GM12878 (cell line): ENCODE data around the gene CBX8. TPM values are rescaled to one million over a fixed set of nuclear protein-coding genes. Genes with fewer than 3 reads are reported as not detected.

Experiments
- ATAC-seq: fragments of 200-7000 bp; cut with Tn5 transposase; 3 replicates; pipeline ENCODE4 v1.9.1; 2020; ENCODE audit warnings: mild to moderate bottlenecking, moderate library complexity
- BruUV-seq: library from RNA; stranded (reverse); fragments of 400-500 nt; replicated peaks from 2 replicates; lab custom pipeline; 2021; lab: Mats Ljungman, UMichigan
- CTCF ChIA-PET: fragments of 300-600 bp; sonication (Branson Sonifier 250); formaldehyde crosslinking; extraction: SDS; loops from one replicate; lab custom pipeline; 2021; ENCODE audit warnings: inconsistent platforms; lab: Yijun Ruan, JAX
- POLR2A ChIA-PET: fragments of 350-600 bp; formaldehyde crosslinking; extraction: SDS; loops from one replicate; lab custom pipeline; 2021; ENCODE audit warnings: inconsistent platforms; lab: Charles Lee
- RAD21 ChIA-PET: fragments of 300-600 bp; sonication (Branson Sonifier 250); formaldehyde crosslinking; loops from one replicate; lab custom pipeline; 2023; ENCODE audit warnings: antibody characterized with exemption; ENCODE audit not compliant: unreplicated experiment; lab: Charles Lee
- SMC1A ChIA-PET: fragments of 300-600 bp; sonication (Branson Sonifier 250); formaldehyde crosslinking; loops from one replicate; lab custom pipeline; 2023; ENCODE audit not compliant: unreplicated experiment, uncharacterized antibody; lab: Charles Lee
- DNase-seq: peaks from one replicate; pipeline ENCODE4 v3.0.0-alpha.2; 2011; ENCODE audit warnings: low read depth, low spot score
- FAIRE-seq: peaks from 3 replicates; lab custom pipeline; 2011; peaks lifted over from hg19 to GRCh38; lab: Jason Lieb, UNC
- H2AFZ ChIP-seq: 2 replicates; pipeline ENCODE4 v1.6.0; 2011; ENCODE audit warnings: low read depth, low read length, control low read depth; ENCODE audit not compliant: control insufficient read depth
- H3K27ac ChIP-seq: 2 replicates; pipeline ENCODE4 v1.5.1; 2011; ENCODE audit warnings: control low read depth; ENCODE audit not compliant: control insufficient read depth, insufficient read depth
- H3K27me3 ChIP-seq, 2 experiments: replicated peaks in 1 of 2; 2 replicates each; pipeline versions ENCODE4 v1.6.0 to v1.6.1; 2011; ENCODE audit warnings: low read length in 1 of 2; ENCODE audit not compliant: control insufficient read depth in 2 of 2, insufficient read depth in 2 of 2
- H3K36me3 ChIP-seq, 2 experiments: 2 replicates each; pipeline ENCODE4 v1.5.1; 2011; ENCODE audit warnings: low read length in 1 of 2; ENCODE audit not compliant: control insufficient read depth in 2 of 2, insufficient read depth in 2 of 2
- H3K4me1 ChIP-seq: 2 replicates; pipeline ENCODE4 v1.6.1; 2011; ENCODE audit warnings: mild to moderate bottlenecking, low read length, moderate library complexity, mixed read lengths; ENCODE audit not compliant: control insufficient read depth, insufficient read depth
- H3K4me2 ChIP-seq: 2 replicates; pipeline ENCODE4 v1.6.0; 2011; ENCODE audit warnings: control low read depth; ENCODE audit not compliant: control insufficient read depth, insufficient read depth
- H3K4me3 ChIP-seq: fragments of 200-600 bp; sonication (generic); 2 replicates; pipeline ENCODE4 v1.5.1; 2016
- H3K79me2 ChIP-seq: 2 replicates; pipeline ENCODE4 v1.6.0; 2011; ENCODE audit warnings: low read length; ENCODE audit not compliant: control insufficient read depth, insufficient read depth
- H3K9ac ChIP-seq: 2 replicates; pipeline ENCODE4 v1.8.0; 2011; ENCODE audit warnings: low read length, control low read depth, mixed read lengths; ENCODE audit not compliant: control insufficient read depth, insufficient read depth
- H3K9me3 ChIP-seq: replicated peaks from 3 replicates; pipeline ENCODE4 v1.5.1; 2011; ENCODE audit warnings: mild to moderate bottlenecking, low read length; ENCODE audit not compliant: control insufficient read depth, insufficient read depth
- H4K20me1 ChIP-seq: 2 replicates; pipeline ENCODE4 v1.6.0; 2011; ENCODE audit not compliant: control insufficient read depth, insufficient read depth
- BACH1 ChIP-seq: fragments of 450-650 bp; IDR thresholded peaks from 2 replicates; pipeline ENCODE4 v1.6.1; 2017; ENCODE audit warnings: mild to moderate bottlenecking, borderline replicate concordance
- BCLAF1 ChIP-seq: fragments of 450-650 bp; IDR thresholded peaks from 2 replicates; pipeline ENCODE4 v1.6.1; 2017; ENCODE audit warnings: antibody characterized with exemption, mild to moderate bottlenecking, moderate library complexity
- BMI1 ChIP-seq: fragments of 450-650 bp; IDR thresholded peaks from 2 replicates; pipeline ENCODE4 v1.6.1; 2016; ENCODE audit warnings: mild to moderate bottlenecking, moderate library complexity, borderline replicate concordance
- DPF2 ChIP-seq: fragments of 450-650 bp; IDR thresholded peaks from 2 replicates; pipeline ENCODE4 v1.6.1; 2017; ENCODE audit warnings: mild to moderate bottlenecking
- FOXM1 ChIP-seq: IDR thresholded peaks from 2 replicates; pipeline ENCODE4 v1.6.1; 2012; ENCODE audit warnings: low read depth, mild to moderate bottlenecking, inconsistent platforms, low read length, moderate library complexity
- IRF5 ChIP-seq: fragments of 450-650 bp; IDR thresholded peaks from 2 replicates; pipeline ENCODE4 v1.6.1; 2017; ENCODE audit warnings: borderline replicate concordance
- NFYB ChIP-seq: IDR thresholded peaks from 2 replicates; pipeline ENCODE4 v1.6.1; 2011; ENCODE audit warnings: low read depth, mild to moderate bottlenecking, low read length, improper control_type of control experiment, moderate library complexity; ENCODE audit not compliant: insufficient read depth
- PKNOX1 ChIP-seq: fragments of 450-650 bp; IDR thresholded peaks from 2 replicates; pipeline ENCODE4 v1.6.1; 2016; ENCODE audit warnings: mild to moderate bottlenecking
- SRF ChIP-seq, 2 experiments: IDR thresholded peaks; 2 replicates each; pipeline ENCODE4 v1.6.1; 2011; ENCODE audit warnings: low read depth in 2 of 2, low read length in 2 of 2, mild to moderate bottlenecking in 1 of 2, moderate library complexity in 1 of 2
- ZBTB33 ChIP-seq: fragments of 450-650 bp; IDR thresholded peaks from 2 replicates; pipeline ENCODE4 v1.6.1; 2017; ENCODE audit warnings: mild to moderate bottlenecking
- WGBS: methylation state at CpG from one replicate; pipeline ENCODE4 v1.1.6; 2016; ENCODE audit warnings: low lambda C conversion rate; ENCODE audit not compliant: insufficient replicate concordance, insufficient coverage; ENCODE audit errors: missing lambda C conversion rate; 5-methylcytosine and 5-hydroxymethylcytosine counted together
- in situ Hi-C: fragments of 300-500 bp; cut with MboI; formaldehyde crosslinking; loops from 9 replicates; pipeline ENCODE4 v1.14.3; 2018; ENCODE audit warnings: mixed read lengths
- intact Hi-C: fragments of 100-400 bp; cut with micrococcal nuclease; formaldehyde crosslinking; loops from one replicate; pipeline ENCODE4 v1.14.2; 2022; ENCODE audit not compliant: unreplicated experiment
- polyA plus RNA-seq, 11 experiments: library from polyadenylated mRNA; depleted of rRNA in 4 of 11; unstranded in 6 of 11; stranded (reverse) in 5 of 11; fragments of >200 nt; fragmentation: Nextera tagmentation in 4 of 11; fragmentation: Illumina TruSeq in 1 of 11; extraction: Ambion mirVana in 4 of 11; extraction: Trizol in 1 of 11; gene quantifications; 1 replicate in 1 of 11; 2 replicates in 10 of 11; pipeline versions ENCODE4 v1.2.1 to v1.2.3, GENCODE V29; 2011 to 2016; ENCODE audit warnings: inconsistent platforms in 2 of 11, missing spikeins in 2 of 11, low read depth in 1 of 11
- total RNA-seq, 4 experiments: library from RNA; depleted of rRNA in 3 of 4; stranded (reverse); fragments of >200 nt in 3 of 4; fragmentation: Illumina TruSeq in 1 of 4; extraction: Trizol in 1 of 4; gene quantifications; 2 replicates each; pipeline versions ENCODE4 v1.2.1 to v1.2.3, GENCODE V29; 2013 to 2021

The CBX8 gene
- total and polyA plus RNA-seq, 10 of the 15 experiments (the other 5 are each of a cell fraction or from before 2014, with no cell fraction given) = 0.03 to 6.7 (median 1.9) TPM

GRCh38 chr17:79810130-79811010 lies 13.5 kb upstream of the CBX8 start:
- FAIRE-seq = no peak
- TF ChIP-seq ZBTB33 (peak; percentile 76; the same call in 1 of the 2 replicates), IRF5 (peak; percentile 14; the same call in 1 of the 2 replicates), PKNOX1 (0 out of 2 replicates have a peak, but pooled peaks have one; percentile 14), NFYB (peak; percentile 61; the same call in 1 of the 2 replicates), SRF (IDR thresholded peaks at IDR 0.05; ENCODE audit: low read depth in 2 of 2, low read length in 2 of 2) (peak; percentile 99 to 100), BMI1 (peak; percentile 71), BACH1 (no peak), BCLAF1 (no peak), FOXM1 (no peak), DPF2 (no peak)

More at GRCh38 chr17:79810130-79811010, 13.5 kb upstream of the CBX8 start:
- BruUV-seq = no TSS peak
- Histone ChIP-seq H3K9me3 (no peaks in the 10 kb centered on the region), H3K9ac (peak overlapping the region; percentile 15; the same call in 1 of the 2 replicates), H3K27me3 (peaks cover 35 to 46% of the 10 kb centered on the region in 2 experiments), H3K36me3 (no peaks in the 10 kb centered on the region), H3K4me3 (peak overlapping the region; percentile 60; the same call in 1 of the 2 replicates), H3K27ac (no peak overlapping the region), H3K4me2 (peak overlapping the region; percentile 70), H4K20me1 (no peaks in the 10 kb centered on the region; the same call in 1 of the 2 replicates), H3K4me1 (peaks cover 36% of the 10 kb centered on the region), H2AFZ (no peak overlapping the region), H3K79me2 (no peaks in the 10 kb centered on the region)
- ChIA-PET SMC1A (interaction anchor here (1.4 to 1.9 kb wide), 4 partner anchors 11 to 31 kb away, joined by 3 to 12 read pairs (median 7); partner anchors contain the start of gene CBX8), RAD21 (interaction anchor here (0.6 to 3.8 kb wide), 7 partner anchors 9 to 160 kb away, joined by 3 to 22 read pairs (median 10); partner anchors contain the start of gene CBX8), POLR2A (interaction anchor here (0.6 to 2.6 kb wide), 4 partner anchors 13 to 29 kb away, joined by 4 to 11 read pairs (median 8); partner anchors contain the start of genes CBX4 and CBX8), CTCF (interaction anchor here (0.6 to 3.6 kb wide), 13 partner anchors 11 to 161 kb away, joined by 3 to 19 read pairs (median 5); partner anchors contain the start of gene CBX8)
- intact Hi-C loops (no loop called here), in situ Hi-C loops (no loop called here)
- ATAC-seq (peak; percentile 95), DNase-seq (no peak)
- under 1% methylated on average over 36 of the region's 79 CpGs for WGBS
